Measurements from ENCODE around the gene TGM6. TPM values are rescaled to one million over a fixed set of nuclear protein-coding genes. Genes with fewer than 3 reads are reported as not detected.
A peak's percentile ranks its signal among the peaks of the same experiment; 100 is the strongest.

Gene TGM6
- total RNA-seq, 1 donor from 2014 or later = not detected

DNA sequence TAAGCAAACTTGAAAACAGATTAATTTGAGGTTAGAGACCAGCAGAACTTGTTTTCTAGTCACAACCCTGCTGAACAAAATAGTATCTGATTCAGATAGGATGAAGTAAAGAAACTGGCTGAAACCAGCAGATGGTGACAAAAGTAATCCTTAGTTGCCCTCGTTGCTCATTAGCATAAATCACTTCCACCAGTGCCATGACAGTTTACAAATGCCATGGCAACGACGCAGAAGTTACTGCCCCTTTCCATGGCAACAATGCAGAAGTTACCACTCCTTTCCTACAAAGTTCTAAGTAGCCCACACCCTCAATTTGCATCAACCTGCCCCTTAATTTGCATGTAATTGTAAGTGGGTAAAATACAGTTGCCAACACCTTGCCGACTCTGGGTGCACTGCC is 66.1 kb downstream of the TGM6 start:
- H3K4me1 Mint-ChIP-seq (ENCODE audit: low read depth) = no peaks in the 10 kb centered on the region
- H3K4me3 Mint-ChIP-seq (ENCODE audit: unreplicated experiment) = no peak overlapping the region
- DNase-seq (ENCODE audit: low spot score) = no peak
- H3K36me3 Mint-ChIP-seq (ENCODE audit: low read depth) = no peaks in the 10 kb centered on the region
- no peak overlapping the region for H3K27ac Mint-ChIP-seq (ENCODE audit: unreplicated experiment)
- TF ChIP-seq, protein P1, sequence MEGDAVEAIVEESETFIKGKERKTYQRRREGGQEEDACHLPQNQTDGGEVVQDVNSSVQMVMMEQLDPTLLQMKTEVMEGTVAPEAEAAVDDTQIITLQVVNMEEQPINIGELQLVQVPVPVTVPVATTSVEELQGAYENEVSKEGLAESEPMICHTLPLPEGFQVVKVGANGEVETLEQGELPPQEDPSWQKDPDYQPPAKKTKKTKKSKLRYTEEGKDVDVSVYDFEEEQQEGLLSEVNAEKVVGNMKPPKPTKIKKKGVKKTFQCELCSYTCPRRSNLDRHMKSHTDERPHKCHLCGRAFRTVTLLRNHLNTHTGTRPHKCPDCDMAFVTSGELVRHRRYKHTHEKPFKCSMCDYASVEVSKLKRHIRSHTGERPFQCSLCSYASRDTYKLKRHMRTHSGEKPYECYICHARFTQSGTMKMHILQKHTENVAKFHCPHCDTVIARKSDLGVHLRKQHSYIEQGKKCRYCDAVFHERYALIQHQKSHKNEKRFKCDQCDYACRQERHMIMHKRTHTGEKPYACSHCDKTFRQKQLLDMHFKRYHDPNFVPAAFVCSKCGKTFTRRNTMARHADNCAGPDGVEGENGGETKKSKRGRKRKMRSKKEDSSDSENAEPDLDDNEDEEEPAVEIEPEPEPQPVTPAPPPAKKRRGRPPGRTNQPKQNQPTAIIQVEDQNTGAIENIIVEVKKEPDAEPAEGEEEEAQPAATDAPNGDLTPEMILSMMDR (IDR thresholded peaks at IDR 0.05) = no peak
- peaks cover 8% of the 10 kb centered on the region for H3K9me3 Mint-ChIP-seq (ENCODE audit: low read depth)
- H3K27me3 Mint-ChIP-seq (ENCODE audit: low read depth) = peaks cover 2% of the 10 kb centered on the region

DNA sequence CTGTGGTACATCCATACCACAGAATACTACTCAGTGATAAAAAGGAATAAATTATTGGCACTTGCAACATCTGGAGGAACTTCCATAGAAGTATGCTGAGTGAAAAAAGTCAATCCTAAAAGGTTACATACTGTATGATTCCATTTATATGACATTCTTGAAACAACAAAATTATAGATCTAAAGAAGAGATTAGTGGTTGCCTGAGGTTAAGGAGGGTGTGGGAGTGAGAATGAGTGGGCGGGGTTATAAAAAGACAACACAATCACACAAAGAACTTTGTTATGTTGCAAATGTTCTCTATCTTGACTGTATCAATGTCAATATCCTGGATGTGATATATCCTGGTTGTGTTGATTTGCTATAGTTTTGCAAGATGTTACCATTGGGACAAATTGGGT is 68.7 kb downstream of the TGM6 start:
- peaks cover 8% of the 10 kb centered on the region for H3K9me3 Mint-ChIP-seq (ENCODE audit: low read depth)
- H3K4me1 Mint-ChIP-seq (ENCODE audit: low read depth) = no peaks in the 10 kb centered on the region
- DNase-seq (ENCODE audit: low spot score) = no peak
- peaks cover 2% of the 10 kb centered on the region for H3K27me3 Mint-ChIP-seq (ENCODE audit: low read depth)
- TF ChIP-seq, protein P1 (IDR thresholded peaks at IDR 0.05) = no peak
- H3K4me3 Mint-ChIP-seq (ENCODE audit: unreplicated experiment) = no peak overlapping the region
- no peaks in the 10 kb centered on the region for H3K36me3 Mint-ChIP-seq (ENCODE audit: low read depth)
- no peak overlapping the region for H3K27ac Mint-ChIP-seq (ENCODE audit: unreplicated experiment)

DNA sequence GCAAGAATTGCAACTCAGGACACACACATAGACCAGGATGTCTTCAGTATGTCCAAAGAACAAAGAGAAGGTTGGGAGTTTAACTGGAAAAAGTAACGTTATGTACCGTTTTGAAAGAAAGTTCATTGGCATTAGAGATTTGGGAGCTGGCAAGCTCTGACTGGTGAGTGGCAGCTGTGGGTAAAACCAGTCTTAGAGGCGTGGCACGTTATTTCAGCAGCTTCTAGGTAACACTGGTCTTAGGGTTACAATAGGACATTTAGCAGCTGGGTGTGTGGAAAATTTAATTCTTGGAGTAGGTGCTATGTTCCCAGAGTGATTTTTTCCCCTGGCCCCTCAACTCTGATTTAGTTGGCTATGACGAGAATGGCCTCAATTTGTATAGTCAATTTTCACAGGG is 70.7 kb downstream of the TGM6 start:
- no peak for DNase-seq (ENCODE audit: low spot score)
- Mint-ChIP-seq H3K4me1 (ENCODE audit: low read depth) (peaks cover 6% of the 10 kb centered on the region), H3K27me3 (ENCODE audit: low read depth) (peaks cover 2% of the 10 kb centered on the region), H3K36me3 (ENCODE audit: low read depth) (no peaks in the 10 kb centered on the region), H3K27ac (ENCODE audit: unreplicated experiment) (no peak overlapping the region), H3K4me3 (ENCODE audit: unreplicated experiment) (no peak overlapping the region), H3K9me3 (ENCODE audit: low read depth) (peaks cover 5% of the 10 kb centered on the region)
- TF ChIP-seq, protein P1 (IDR thresholded peaks at IDR 0.05) = no peak

DNA sequence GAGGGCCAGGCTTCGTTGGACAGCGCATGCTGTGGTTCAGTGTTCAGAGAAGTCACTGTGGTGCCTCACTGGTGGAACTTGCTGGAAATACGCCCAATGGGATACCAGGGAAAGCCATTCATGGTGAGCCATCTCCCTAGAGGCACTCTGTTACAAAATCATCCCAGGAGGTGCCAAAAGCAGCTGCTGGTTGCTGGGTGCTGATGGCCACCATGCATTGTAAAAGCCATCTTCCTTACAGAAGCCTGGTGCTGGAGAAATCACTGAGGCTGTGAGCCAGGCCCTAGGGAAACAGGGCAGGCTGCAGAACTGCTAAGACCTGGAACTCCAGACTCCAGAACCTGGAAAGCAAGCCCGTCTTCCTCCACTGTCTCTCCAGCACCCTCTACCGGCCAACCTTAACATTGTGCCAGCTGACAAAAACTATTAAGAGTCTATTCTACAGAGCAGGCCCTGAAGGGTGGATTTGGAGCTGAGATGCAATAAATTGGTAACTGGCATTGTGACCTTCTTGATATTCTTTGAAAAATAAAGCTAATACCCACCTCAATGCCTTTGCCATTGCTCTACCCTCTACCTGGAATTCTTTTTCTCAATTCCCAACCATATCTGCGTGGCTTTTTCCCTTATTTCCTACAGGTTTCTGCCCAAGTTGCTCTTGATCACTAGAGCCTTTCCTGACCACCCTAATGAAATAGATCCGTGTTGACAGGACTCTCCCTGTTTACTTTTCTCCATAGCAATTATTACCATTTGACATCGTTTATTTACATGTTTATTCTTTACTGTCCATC is 71.4 kb downstream of the TGM6 start:
- no peaks in the 10 kb centered on the region for H3K36me3 Mint-ChIP-seq (ENCODE audit: low read depth)
- H3K27me3 Mint-ChIP-seq (ENCODE audit: low read depth) = no peaks in the 10 kb centered on the region
- DNase-seq (ENCODE audit: low spot score) = no peak
- no peak overlapping the region for H3K4me3 Mint-ChIP-seq (ENCODE audit: unreplicated experiment)
- H3K27ac Mint-ChIP-seq (ENCODE audit: unreplicated experiment) = no peak overlapping the region
- H3K4me1 Mint-ChIP-seq (ENCODE audit: low read depth) = peaks cover 12% of the 10 kb centered on the region
- TF ChIP-seq, protein P1 (IDR thresholded peaks at IDR 0.05) = peak; percentile 83
- H3K9me3 Mint-ChIP-seq (ENCODE audit: low read depth) = peaks cover 1% of the 10 kb centered on the region

DNA sequence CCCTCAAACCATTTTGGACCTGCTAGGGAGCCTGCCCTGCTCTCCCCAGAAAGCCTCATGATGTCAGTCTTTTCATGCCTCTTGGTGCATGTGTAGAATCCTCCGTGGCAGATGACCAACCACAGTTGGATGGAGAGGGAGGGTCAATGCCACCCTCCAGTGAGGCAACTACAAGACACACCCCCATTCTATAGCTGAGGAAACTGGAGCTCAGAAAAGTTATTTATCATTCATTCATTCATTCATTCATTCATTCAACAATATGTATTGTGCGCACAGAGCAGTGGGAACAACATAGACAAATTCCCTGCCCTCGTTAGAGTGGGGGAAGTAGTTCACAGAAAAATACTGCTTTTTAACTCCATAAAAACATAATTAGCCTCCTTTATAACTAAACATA is 73.1 kb downstream of the TGM6 start:
- TF ChIP-seq, protein P1 (IDR thresholded peaks at IDR 0.05) = no peak
- no peaks in the 10 kb centered on the region for H3K9me3 Mint-ChIP-seq (ENCODE audit: low read depth)
- H3K27me3 Mint-ChIP-seq (ENCODE audit: low read depth) = no peaks in the 10 kb centered on the region
- DNase-seq (ENCODE audit: low spot score) = no peak
- peaks cover 12% of the 10 kb centered on the region for H3K4me1 Mint-ChIP-seq (ENCODE audit: low read depth)
- no peaks in the 10 kb centered on the region for H3K36me3 Mint-ChIP-seq (ENCODE audit: low read depth)
- H3K4me3 Mint-ChIP-seq (ENCODE audit: unreplicated experiment) = no peak overlapping the region
- H3K27ac Mint-ChIP-seq (ENCODE audit: unreplicated experiment) = no peak overlapping the region

Measured in chondrocyte (in vitro differentiated cells).